Panc1 (cell line): Measurements from ENCODE around the gene NELFB. TPM values are rescaled to one million over a fixed set of nuclear protein-coding genes. Genes with fewer than 3 reads are reported as not detected.
A peak's percentile ranks its signal among the peaks of the same experiment; 100 is the strongest.

Source experiments
- ATAC-seq: fragments of 200-7000 bp; cut with Tn5 transposase; 2 replicates; pipeline ENCODE4 v1.9.1; 2020; ENCODE audit warnings: mild to moderate bottlenecking, moderate library complexity
- BruUV-seq: library from RNA; stranded (reverse); fragments of 400-500 nt; replicated peaks from 2 replicates; lab custom pipeline; 2021; lab: Mats Ljungman, UMichigan
- CTCF ChIA-PET: fragments of 300-600 bp; sonication (Branson Sonifier 250); formaldehyde crosslinking; loops from one replicate; lab custom pipeline; 2022; ENCODE audit warnings: antibody characterized with exemption; lab: Charles Lee
- POLR2A ChIA-PET: fragments of 300-600 bp; sonication (Branson Sonifier 250); formaldehyde crosslinking; loops from one replicate; lab custom pipeline; 2022; ENCODE audit warnings: antibody characterized with exemption; lab: Charles Lee
- DNase-seq: peaks from one replicate; pipeline ENCODE4 v3.0.0-alpha.2; 2010; ENCODE audit warnings: low read depth, low spot score
- H3K27ac ChIP-seq: 2 replicates; pipeline ENCODE4 v1.5.1; 2011; ENCODE audit warnings: mild to moderate bottlenecking, low read length, inconsistent platforms
- H3K27me3 ChIP-seq: fragments of 200-500 bp; sonication (Bioruptor generic); 2 replicates; pipeline ENCODE4 v1.6.0; 2014; ENCODE audit warnings: low read length, inconsistent platforms; ENCODE audit not compliant: control insufficient read depth, insufficient read depth
- H3K36me3 ChIP-seq: fragments of 200-500 bp; sonication (Bioruptor generic); 2 replicates; pipeline ENCODE4 v1.5.1; 2014; ENCODE audit warnings: inconsistent platforms, mild to moderate bottlenecking, low read length, moderate library complexity; ENCODE audit not compliant: control insufficient read depth, insufficient read depth
- H3K4me1 ChIP-seq: 2 replicates; pipeline ENCODE4 v1.5.1; 2011; ENCODE audit warnings: inconsistent platforms, mild to moderate bottlenecking, low read length, moderate library complexity; ENCODE audit not compliant: control insufficient read depth, insufficient read depth
- H3K4me3 ChIP-seq, 2 experiments: 2 replicates each; pipeline ENCODE4 v1.5.1; 2011 to 2012; ENCODE audit warnings: low read depth in 2 of 2, low read length in 2 of 2, mild to moderate bottlenecking in 2 of 2, inconsistent platforms in 1 of 2, moderate library complexity in 1 of 2
- H3K9me3 ChIP-seq: fragments of 200-500 bp; sonication (Bioruptor generic); 2 replicates; pipeline ENCODE4 v1.5.1; 2014; ENCODE audit warnings: low read depth, mild to moderate bottlenecking, inconsistent platforms, low read length, moderate library complexity; ENCODE audit not compliant: control insufficient read depth, insufficient read depth
- POLR2AphosphoS5 ChIP-seq: IDR thresholded peaks from 2 replicates; pipeline ENCODE4 v1.6.1; 2012; ENCODE audit warnings: mild to moderate bottlenecking, low read depth, low read length, moderate library complexity
- SIN3A ChIP-seq: IDR thresholded peaks from 2 replicates; pipeline ENCODE4 v1.6.1; 2012; ENCODE audit warnings: low read depth, mild to moderate bottlenecking, low read length, moderate library complexity, borderline replicate concordance; ENCODE audit not compliant: insufficient read depth
- TCF7L2 ChIP-seq: IDR thresholded peaks from 2 replicates; pipeline ENCODE4 v1.6.1; 2011; ENCODE audit warnings: mild to moderate bottlenecking, low read depth, low read length, inconsistent platforms
- in situ Hi-C: cut with HindIII; loops from 2 replicates; pipeline ENCODE4 v1.10.0; 2016; ENCODE audit warnings: low sequenced_read_pairs, low pct_unique_long_range_greater_than_20kb
- intact Hi-C: fragments of 100-400 bp; cut with micrococcal nuclease; formaldehyde crosslinking; loops from one replicate; pipeline ENCODE4 v1.10.0; 2022; ENCODE audit not compliant: unreplicated experiment
- total RNA-seq: library from RNA; stranded (reverse); gene quantifications from one replicate; pipeline ENCODE4 v1.2.1, GENCODE V29; 2021; ENCODE audit not compliant: unreplicated experiment
- TF ChIP-seq, protein P1 (sequence below): fragments of 450-650 bp; IDR thresholded peaks from 2 replicates; pipeline ENCODE4 v1.5.1; 2017; ENCODE audit warnings: mild to moderate bottlenecking
- TF ChIP-seq, protein P2 (sequence below), 2 experiments: IDR thresholded peaks; 2 replicates each; pipeline ENCODE4 v1.6.1; 2011 to 2012; ENCODE audit warnings: low read depth in 2 of 2, control low read depth in 1 of 2, low read length in 1 of 2, mild to moderate bottlenecking in 1 of 2, moderate library complexity in 1 of 2; ENCODE audit not compliant: insufficient read depth in 1 of 2

The NELFB gene
- total RNA-seq, 1 experiment from 2014 or later, result 62.4 TPM

DNA sequence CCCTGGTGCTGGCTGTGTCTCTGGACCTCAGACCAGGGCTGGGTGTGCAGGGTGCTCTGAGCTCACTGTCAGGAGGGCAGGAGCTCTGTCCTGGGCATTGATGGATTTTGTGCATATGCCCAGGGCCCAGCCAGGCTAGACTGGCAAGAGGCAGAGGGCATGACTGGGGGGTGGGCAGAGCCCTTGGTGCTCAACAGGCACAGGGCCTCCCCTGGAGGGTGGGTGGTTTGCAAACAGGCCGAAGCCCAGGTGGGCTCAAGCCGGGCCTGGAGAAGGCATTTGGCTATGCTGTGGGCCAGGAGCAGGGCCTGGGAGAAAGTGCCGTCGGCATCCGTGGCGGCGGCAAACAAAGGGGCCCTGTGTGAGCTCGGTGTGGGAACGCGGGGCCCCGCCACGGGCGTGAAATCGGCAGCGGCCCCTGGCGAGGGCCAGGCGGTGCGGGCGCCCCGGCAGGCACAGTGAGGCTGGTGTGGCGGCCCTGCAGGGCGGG lies 48.8 kb downstream of the NELFB start:
- BruUV-seq, result no TSS peak
- no peak for DNase-seq
- TF ChIP-seq POLR2AphosphoS5, result no peak
- TF ChIP-seq SIN3A, result no peak
- TF ChIP-seq, protein P1, sequence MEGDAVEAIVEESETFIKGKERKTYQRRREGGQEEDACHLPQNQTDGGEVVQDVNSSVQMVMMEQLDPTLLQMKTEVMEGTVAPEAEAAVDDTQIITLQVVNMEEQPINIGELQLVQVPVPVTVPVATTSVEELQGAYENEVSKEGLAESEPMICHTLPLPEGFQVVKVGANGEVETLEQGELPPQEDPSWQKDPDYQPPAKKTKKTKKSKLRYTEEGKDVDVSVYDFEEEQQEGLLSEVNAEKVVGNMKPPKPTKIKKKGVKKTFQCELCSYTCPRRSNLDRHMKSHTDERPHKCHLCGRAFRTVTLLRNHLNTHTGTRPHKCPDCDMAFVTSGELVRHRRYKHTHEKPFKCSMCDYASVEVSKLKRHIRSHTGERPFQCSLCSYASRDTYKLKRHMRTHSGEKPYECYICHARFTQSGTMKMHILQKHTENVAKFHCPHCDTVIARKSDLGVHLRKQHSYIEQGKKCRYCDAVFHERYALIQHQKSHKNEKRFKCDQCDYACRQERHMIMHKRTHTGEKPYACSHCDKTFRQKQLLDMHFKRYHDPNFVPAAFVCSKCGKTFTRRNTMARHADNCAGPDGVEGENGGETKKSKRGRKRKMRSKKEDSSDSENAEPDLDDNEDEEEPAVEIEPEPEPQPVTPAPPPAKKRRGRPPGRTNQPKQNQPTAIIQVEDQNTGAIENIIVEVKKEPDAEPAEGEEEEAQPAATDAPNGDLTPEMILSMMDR, result no peak
- TF ChIP-seq, protein P2, sequence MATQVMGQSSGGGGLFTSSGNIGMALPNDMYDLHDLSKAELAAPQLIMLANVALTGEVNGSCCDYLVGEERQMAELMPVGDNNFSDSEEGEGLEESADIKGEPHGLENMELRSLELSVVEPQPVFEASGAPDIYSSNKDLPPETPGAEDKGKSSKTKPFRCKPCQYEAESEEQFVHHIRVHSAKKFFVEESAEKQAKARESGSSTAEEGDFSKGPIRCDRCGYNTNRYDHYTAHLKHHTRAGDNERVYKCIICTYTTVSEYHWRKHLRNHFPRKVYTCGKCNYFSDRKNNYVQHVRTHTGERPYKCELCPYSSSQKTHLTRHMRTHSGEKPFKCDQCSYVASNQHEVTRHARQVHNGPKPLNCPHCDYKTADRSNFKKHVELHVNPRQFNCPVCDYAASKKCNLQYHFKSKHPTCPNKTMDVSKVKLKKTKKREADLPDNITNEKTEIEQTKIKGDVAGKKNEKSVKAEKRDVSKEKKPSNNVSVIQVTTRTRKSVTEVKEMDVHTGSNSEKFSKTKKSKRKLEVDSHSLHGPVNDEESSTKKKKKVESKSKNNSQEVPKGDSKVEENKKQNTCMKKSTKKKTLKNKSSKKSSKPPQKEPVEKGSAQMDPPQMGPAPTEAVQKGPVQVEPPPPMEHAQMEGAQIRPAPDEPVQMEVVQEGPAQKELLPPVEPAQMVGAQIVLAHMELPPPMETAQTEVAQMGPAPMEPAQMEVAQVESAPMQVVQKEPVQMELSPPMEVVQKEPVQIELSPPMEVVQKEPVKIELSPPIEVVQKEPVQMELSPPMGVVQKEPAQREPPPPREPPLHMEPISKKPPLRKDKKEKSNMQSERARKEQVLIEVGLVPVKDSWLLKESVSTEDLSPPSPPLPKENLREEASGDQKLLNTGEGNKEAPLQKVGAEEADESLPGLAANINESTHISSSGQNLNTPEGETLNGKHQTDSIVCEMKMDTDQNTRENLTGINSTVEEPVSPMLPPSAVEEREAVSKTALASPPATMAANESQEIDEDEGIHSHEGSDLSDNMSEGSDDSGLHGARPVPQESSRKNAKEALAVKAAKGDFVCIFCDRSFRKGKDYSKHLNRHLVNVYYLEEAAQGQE (IDR thresholded peaks at IDR 0.05; ENCODE audit: insufficient read depth in 1 of 2, low read depth in 2 of 2, low read length in 1 of 2), result no peak
- TF ChIP-seq TCF7L2, result no peak
- intact Hi-C loops, result no loop called here
- ATAC-seq, result no peak
- ChIA-PET POLR2A (no interaction called here), CTCF (no interaction called here)
- in situ Hi-C loops, result no loop called here
- Histone ChIP-seq H3K9me3 (no peaks in the 10 kb centered on the region), H3K36me3 (no peaks in the 10 kb centered on the region), H3K27me3 (no peaks in the 10 kb centered on the region), H3K27ac (peak overlapping the region; percentile 78), H3K4me3 (no peak overlapping the region), H3K4me1 (peaks cover 52% of the 10 kb centered on the region)

DNA sequence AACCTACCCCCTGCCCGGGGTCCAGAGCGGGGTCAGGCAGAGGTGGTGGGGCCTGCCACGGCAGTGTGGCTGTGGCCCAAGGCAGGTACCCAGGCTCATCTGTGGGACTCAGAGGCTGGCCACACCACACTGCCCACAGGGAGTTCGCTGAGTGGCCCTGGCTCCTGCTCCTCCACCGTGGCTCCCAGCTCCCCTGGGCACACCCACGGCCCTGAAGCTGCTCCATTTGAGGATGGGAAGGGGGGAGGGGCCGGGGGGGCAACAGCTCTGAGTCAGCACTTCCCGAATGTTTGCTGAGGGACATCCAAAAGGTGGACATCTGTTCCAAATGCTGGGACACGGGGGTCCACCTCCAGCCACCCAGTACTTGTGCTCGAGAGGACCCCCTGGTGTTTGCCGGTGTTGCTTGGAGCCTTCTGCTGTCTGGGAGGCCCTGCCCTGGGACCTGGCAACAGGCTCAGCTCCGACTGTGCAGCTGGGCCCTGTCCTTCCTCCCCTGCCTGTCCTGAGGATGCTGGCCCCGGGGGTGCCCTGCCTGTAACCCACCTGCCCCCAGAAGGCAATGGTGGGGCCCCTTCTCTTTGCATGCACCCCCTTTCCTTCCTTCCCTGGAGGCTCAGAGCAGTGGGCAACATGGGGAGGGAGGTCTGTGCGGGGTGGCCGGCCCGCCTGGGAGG lies 49.4 kb downstream of the NELFB start:
- ATAC-seq, result no peak
- in situ Hi-C loops, result no loop called here
- Histone ChIP-seq H3K27me3 (no peaks in the 10 kb centered on the region), H3K4me1 (peaks cover 46% of the 10 kb centered on the region), H3K9me3 (no peaks in the 10 kb centered on the region), H3K27ac (peak overlapping the region; percentile 61; the same call in 1 of the 2 replicates), H3K36me3 (no peaks in the 10 kb centered on the region), H3K4me3 (no peak overlapping the region)
- ChIA-PET CTCF (no interaction called here), POLR2A (no interaction called here)
- TF ChIP-seq POLR2AphosphoS5, result no peak
- TF ChIP-seq, protein P1, result peak; percentile 47
- TF ChIP-seq, protein P2 (IDR thresholded peaks at IDR 0.05; ENCODE audit: insufficient read depth in 1 of 2, low read depth in 2 of 2, low read length in 1 of 2), result no peak
- intact Hi-C loops, result no loop called here
- no peak for DNase-seq
- BruUV-seq, result no TSS peak
